Urinary bladder (tissue), 4 donors: ENCODE data around the gene STRADB. TPM values are rescaled to one million over a fixed set of nuclear protein-coding genes. Genes with fewer than 3 reads are reported as not detected.

Experiments
- DNase-seq: peaks from one replicate; pipeline ENCODE4 v3.0.0-alpha.2; 2015; ENCODE audit errors: extremely low spot score
- H3K27ac ChIP-seq: one replicate; pipeline ENCODE4 v1.5.1; 2013; ENCODE audit warnings: low read depth, mild to moderate bottlenecking, moderate library complexity
- H3K36me3 ChIP-seq: one replicate; pipeline ENCODE4 v1.6.1; 2013; ENCODE audit warnings: mild to moderate bottlenecking, moderate library complexity; ENCODE audit not compliant: insufficient read depth
- H3K4me1 ChIP-seq: one replicate; pipeline ENCODE4 v1.6.1; 2013; ENCODE audit warnings: mild to moderate bottlenecking, moderate library complexity; ENCODE audit not compliant: insufficient read depth
- H3K4me3 ChIP-seq: one replicate; pipeline ENCODE4 v1.5.1; 2013; ENCODE audit warnings: low read depth, low read length
- WGBS: extraction: QIAGEN DNeasy Blood & Tissue Kit; methylation state at CpG from one replicate; pipeline ENCODE4 v1.1.7; 2013; 5-methylcytosine and 5-hydroxymethylcytosine counted together
- polyA plus RNA-seq: library from polyadenylated mRNA; stranded (reverse); fragments of 200-250 nt; gene quantifications from one replicate; pipeline ENCODE4 v1.2.3, GENCODE V29; 2013
- small RNA-seq: library from RNA; depleted of rRNA; stranded (forward); fragments of <200 nt; gene quantifications from one replicate; pipeline ENCODE3, GENCODE V24; 2014
- total RNA-seq: library from RNA; depleted of rRNA; stranded (reverse); fragments of >200 nt; gene quantifications from one replicate; pipeline ENCODE4 v1.2.3, GENCODE V29; 2014
- donor health status: healthy with polysubstance abuse.
- donor health status: healthy.

The STRADB gene
- total and polyA plus RNA-seq, 2 donors = 10.0 to 43.0 TPM

DNA sequence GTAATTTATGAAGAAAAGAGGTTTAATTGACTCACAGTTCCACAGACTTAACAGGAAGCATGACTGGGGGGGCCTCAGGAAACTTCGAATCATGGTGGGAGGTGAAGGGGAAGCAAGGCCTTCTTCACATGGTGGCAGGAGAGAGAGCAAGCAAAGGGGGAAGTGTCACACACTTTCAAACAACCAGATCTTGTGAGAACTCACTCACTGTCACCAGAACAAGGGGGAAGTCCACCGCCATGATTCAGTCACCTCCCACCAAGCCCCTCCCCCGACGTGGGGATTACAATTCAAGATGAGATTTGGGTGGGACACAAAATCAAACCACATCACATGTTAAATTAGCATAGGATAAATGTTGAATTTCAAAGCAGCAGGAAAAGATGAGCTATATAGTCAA is 56.2 kb downstream of the STRADB start:
- H3K27ac ChIP-seq = no peak overlapping the region
- H3K4me1 ChIP-seq = no peaks in the 10 kb centered on the region
- WGBS = 84% methylated on average over 4 of the region's 4 CpGs
- H3K4me3 ChIP-seq = no peak overlapping the region
- H3K36me3 ChIP-seq = no peaks in the 10 kb centered on the region
- DNase-seq = no peak

DNA sequence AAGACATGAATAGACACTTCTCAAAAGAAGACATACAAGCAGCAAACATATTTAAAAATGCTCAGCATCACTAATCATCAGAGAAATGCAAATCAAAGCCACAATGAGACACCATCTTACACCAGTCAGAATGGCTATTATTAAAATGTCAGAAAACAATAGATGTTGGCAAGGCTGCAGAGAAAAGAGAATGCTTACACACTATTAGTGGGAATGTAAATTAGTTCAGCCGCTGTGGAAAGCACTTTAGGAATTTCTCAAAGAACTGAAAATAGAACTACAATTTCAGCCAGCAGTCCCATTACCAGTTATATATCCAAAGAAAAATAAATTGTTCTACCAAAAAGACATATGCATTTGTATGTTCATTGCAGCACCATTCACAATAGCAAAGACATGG is 61.7 kb downstream of the STRADB start:
- no peaks in the 10 kb centered on the region for H3K36me3 ChIP-seq
- no peak for DNase-seq
- H3K4me1 ChIP-seq = no peaks in the 10 kb centered on the region
- H3K4me3 ChIP-seq = no peak overlapping the region
- no peak overlapping the region for H3K27ac ChIP-seq
- WGBS = 72% methylated on average over 1 of the region's 1 CpG

DNA sequence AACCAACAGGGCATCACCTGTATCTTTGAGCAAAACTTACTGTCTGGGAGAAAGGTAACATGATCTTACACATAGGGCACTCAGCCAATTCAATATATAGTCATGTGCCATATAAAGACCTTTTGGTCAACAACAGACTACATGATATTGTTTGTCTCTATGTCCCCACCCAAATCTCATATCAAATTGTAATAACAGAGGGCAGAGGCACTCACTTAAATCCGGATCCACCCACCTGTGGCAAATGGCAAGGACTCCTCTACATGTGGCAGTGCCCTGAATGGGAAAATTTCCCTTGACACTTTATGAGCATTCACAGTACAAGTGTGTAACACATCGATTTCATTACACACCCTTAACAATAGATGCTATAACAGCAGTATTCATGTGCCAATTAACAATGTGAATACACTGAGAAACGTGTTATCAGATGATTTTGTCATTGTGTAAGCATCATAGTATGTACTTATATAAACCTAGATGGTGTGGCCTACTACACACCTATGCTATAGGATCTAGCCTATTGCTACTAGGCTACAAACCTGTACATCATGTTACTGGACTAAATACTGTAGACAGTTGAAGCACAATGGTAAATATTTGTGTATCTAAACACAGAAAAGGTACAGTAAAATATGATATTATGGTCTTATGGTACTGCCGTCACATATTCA is 64.2 kb downstream of the STRADB start:
- Histone ChIP-seq H3K4me1 (no peaks in the 10 kb centered on the region), H3K27ac (no peak overlapping the region), H3K4me3 (no peak overlapping the region), H3K36me3 (no peaks in the 10 kb centered on the region)
- no peak for DNase-seq
- 81% methylated on average over 4 of the region's 4 CpGs for WGBS

DNA sequence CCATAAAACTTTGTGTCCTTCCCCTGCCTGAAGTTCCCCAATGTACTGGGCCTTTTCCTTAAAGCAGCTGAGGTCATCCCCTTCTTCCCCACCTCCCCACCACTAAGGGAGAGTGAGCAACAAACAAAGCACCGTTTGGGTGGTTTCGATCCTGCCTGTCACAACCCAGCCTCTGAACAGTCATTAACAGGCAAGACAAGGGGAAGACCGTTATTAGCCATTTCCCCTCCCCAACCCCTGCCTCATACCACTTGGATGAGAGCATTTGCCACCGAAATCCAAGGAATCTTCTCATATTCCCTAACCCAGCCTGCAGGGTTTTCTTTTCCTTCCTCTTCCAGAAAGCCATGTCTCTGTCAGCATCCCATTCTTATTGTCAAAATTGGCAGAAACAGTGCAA is 65.6 kb downstream of the STRADB start:
- no peak for DNase-seq
- Histone ChIP-seq H3K4me1 (no peaks in the 10 kb centered on the region), H3K27ac (no peak overlapping the region), H3K36me3 (no peaks in the 10 kb centered on the region), H3K4me3 (no peak overlapping the region)
- WGBS = 55% methylated on average over 4 of the region's 4 CpGs

DNA sequence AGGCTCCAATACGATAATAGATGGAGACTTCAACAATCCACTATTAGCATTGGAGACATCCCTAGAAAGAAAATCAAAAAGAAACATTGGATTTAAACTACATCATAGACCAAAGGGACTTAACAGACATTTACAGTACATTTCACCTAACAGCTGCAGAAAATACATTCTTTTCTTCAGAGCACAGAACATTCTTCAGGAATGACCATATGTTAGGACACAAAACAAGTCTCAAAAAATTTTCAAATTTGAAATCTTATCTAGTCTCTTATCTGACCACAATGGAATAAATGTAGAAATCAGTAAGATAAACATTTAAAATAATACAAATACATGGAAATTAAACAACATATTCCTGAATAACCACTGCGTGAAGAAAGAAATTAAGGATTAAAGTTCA is 68.7 kb downstream of the STRADB start:
- Histone ChIP-seq H3K4me3 (no peak overlapping the region), H3K27ac (no peak overlapping the region), H3K36me3 (no peaks in the 10 kb centered on the region), H3K4me1 (no peaks in the 10 kb centered on the region)
- DNase-seq = no peak
- 91% methylated on average over 2 of the region's 2 CpGs for WGBS

DNA sequence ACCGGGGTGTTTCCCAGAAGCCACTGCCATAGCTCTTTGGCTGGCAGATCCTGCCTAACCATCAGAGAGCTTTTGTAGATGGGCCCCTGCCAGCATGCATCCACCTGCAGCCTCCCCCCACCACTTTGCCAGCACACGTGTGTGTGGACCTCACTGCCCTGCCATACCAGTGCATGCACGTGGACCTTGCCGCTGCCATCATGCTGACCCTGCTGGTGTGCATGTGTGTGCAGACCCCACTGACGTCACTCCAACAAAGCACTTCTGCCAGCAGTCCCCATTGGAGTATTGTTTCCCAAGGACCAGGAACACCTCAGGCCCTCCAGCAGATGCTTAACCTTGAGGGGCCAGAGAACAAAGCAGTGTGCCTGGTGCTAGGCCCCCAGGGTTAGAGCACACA is 71.4 kb downstream of the STRADB start:
- no peak for DNase-seq
- Histone ChIP-seq H3K27ac (no peak overlapping the region), H3K4me1 (no peaks in the 10 kb centered on the region), H3K4me3 (no peak overlapping the region), H3K36me3 (no peaks in the 10 kb centered on the region)
- 97% methylated on average over 5 of the region's 5 CpGs for WGBS

DNA sequence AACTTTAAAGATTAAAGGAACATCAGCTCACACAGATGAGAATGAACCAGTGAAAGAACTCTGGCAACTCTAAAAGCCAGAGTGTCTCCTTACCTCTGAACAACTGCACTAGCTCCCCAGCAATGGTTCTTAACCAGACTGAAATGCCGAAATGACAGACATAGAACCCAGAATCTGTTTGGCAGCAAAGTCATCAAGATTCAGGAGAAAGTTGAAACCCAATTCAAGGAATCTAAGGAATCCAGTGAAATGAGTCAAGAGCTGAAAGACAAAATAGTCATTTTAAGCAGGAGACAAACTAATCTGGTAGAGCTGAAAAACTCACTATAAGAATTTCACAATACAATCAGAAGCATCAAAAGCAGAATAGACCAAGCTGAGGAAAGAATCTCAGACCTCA is 72.0 kb downstream of the STRADB start:
- Histone ChIP-seq H3K27ac (no peak overlapping the region), H3K4me1 (no peaks in the 10 kb centered on the region), H3K4me3 (no peak overlapping the region), H3K36me3 (no peaks in the 10 kb centered on the region)
- WGBS = 0% methylated on average over 1 of the region's 1 CpG
- DNase-seq = no peak

Small RNA genes within 50 kb of the gene (small RNA-seq; reads per million reads assigned to genes)
- not detected for gene RF00019

Other genes starting within 250 kb of the STRADB start
- 29.9 TPM for gene CASP8, start 191.2 kb upstream of the STRADB start, total RNA-seq
- gene CASP8, start 191.2 kb upstream of the STRADB start, polyA plus RNA-seq = 9.3 TPM
- 1.3 TPM for gene FLACC1, start 94.4 kb upstream of the STRADB start, total RNA-seq
- 0.63 TPM for gene FLACC1, start 94.4 kb upstream of the STRADB start, polyA plus RNA-seq
- 60.6 TPM for gene TRAK2, start 282 bp upstream of the STRADB start, total RNA-seq
- 25.1 TPM for gene TRAK2, start 282 bp upstream of the STRADB start, polyA plus RNA-seq
- 56.5 TPM for gene TMEM237, start 191.8 kb downstream of the STRADB start, total RNA-seq
- gene TMEM237, start 191.8 kb downstream of the STRADB start, polyA plus RNA-seq = 16.6 TPM
- gene MPP4, start 246.9 kb downstream of the STRADB start, total RNA-seq = 0.69 TPM
- 0.10 TPM for gene MPP4, start 246.9 kb downstream of the STRADB start, polyA plus RNA-seq